GM21515 (cell line): ENCODE data around the gene DNTTIP2.
A peak's percentile ranks its signal among the peaks of the same experiment; 100 is the strongest.
"Not testable (repeated sequence)": the region's sequence is repeated elsewhere in the genome, so short reads cannot be mapped to it uniquely, and the experiment has no call there.

Experiments
- ATAC-seq: cut with Tn5 transposase; IDR thresholded peaks from one replicate; pipeline ENCODE4 v1.9.1; 2021; ENCODE audit not compliant: unreplicated experiment

Gene DNTTIP2

DNA sequence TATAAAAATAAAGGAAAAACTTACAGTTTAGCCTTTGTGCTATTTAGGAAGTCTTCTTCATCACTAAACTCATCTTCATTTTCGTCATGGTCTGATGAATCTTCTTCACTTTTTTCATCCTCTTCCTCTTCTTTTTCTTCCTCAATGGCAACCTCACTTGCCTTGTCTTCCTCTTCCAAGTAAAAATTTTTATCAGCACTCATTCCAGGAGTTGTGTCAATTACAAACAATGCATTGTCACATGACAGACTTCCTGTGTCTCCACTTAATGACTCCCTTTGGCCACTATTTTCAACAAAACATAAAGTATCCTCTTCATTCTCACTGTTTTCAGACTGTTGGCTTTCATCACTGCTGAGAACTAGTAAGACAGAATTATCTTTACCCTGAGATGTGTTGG is 2.8 kb downstream of the DNTTIP2 start:
- ATAC-seq = no peak

DNA sequence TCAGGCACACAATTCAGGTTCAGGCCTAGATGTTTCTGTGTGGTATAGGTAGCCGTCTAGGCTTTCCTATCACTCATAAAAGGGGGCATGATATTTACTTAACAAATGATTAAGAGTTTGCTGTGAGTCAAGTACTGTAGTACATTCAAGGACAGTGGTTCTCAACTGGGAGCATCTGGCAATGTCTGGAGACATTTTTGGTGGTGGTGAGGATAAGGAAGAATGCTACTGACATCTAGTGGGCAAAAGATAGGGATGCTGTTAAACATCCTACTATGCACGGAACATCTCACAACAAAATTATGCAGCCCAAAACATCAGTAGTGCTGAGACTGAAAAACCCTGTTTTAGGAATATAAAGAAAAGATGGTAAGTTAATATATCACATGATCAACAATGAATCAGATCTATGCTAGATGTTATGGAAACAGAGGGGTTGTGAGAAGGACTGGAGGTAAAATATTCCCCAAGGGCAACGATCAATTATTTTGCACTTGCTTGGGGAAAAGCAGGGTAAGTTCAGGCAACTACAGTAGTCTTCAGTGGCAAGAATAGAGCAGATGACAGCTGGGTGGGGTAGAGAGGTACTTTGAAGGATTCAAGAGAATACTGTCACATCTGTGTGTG is 4.9 kb downstream of the DNTTIP2 start:
- no peak for ATAC-seq

DNA sequence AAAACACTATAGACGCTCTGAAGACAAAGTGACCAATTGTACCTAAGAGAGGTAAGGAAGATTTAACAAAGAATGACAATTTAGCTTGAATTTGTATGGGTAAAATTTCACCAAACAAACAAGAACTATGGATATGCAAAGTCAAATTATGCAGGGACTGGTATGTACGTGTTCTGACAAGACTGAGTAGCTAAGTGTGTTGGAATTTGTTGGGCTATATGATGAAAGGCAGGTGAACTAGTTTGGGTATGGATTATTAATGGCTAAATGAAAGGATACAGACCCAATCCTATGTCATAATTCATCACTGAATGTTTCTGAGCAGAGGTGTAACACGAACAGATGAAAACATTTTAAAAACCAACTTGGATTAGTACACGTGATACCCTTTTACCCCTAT is 7.6 kb downstream of the DNTTIP2 start:
- ATAC-seq = no peak

DNA sequence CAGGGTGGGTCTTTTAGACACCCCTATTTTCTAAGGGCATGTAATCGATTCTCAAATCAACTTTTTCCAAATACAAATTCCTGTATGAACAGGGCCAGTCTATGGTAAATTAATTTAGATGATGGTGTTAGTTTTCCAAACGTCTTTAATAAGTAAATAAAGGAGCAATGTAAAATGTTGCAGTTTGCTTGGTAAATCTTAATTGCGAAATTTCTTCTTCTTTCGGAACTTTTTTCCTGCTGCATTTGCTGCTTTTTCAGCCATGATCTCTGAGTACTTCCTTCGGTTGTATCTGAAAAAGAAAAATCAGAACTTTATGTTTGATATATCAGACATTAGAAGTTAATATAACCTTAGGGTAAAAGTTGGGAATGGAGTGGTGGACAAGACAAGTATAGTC is 9.4 kb downstream of the DNTTIP2 start:
- no peak for ATAC-seq

DNA sequence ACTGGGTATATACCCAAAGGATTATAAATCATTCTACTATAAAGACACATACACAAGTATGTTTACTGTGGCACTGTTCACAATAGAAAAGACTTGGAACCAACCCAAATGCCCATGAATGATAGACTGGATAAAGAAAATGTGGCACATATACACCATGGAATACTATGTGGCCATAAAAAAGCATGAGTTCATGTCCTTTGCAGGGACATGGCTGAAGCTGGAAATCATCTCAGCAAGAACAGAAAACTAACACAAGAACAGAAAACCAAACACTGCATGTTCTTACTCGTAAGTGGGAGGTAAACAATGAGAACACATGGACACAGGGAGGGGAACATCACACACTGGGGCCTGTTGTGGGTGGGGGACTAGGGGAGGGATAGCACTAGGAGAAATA is 10.5 kb downstream of the DNTTIP2 start:
- ATAC-seq = not testable (repeated sequence)

DNA sequence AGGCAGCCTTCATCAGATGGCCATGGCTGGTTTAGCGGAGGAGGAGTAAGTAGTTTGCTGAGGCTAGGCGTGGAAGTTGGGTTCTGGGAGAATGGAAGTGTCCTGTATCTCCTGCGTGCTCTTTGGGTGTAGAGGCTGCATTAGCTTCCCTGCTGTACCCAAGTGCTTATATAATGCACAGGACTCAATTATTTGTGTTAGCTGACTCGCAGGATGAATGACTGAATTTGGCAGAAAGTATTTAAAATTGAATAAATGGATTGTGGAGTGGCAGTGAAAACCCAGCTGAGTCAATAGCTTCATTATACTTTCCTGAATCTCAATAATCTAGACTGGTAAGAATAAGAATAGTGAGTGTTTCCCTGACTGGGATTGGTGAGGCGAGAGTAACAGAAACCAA is 13.8 kb downstream of the DNTTIP2 start:
- no peak for ATAC-seq

DNA sequence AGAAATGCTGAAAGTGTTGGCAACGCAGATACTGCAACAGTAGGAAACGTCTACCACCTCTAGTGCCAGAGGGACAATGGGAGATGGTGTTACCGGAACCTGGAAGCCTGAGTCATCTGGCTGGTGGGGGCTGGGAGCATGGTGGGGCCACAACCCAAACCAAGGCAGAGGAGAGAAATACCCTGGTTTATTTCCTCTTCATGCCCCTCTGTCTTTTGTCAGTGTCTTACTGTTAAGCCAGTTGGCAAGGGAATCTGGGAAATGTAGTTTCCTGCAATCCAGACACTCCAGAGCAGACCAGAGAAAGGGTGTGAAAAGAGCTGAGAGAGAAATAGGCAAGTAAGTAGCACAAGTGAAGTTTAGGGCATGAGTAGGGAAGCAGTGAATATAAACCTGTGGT is 14.8 kb downstream of the DNTTIP2 start:
- no peak for ATAC-seq

DNA sequence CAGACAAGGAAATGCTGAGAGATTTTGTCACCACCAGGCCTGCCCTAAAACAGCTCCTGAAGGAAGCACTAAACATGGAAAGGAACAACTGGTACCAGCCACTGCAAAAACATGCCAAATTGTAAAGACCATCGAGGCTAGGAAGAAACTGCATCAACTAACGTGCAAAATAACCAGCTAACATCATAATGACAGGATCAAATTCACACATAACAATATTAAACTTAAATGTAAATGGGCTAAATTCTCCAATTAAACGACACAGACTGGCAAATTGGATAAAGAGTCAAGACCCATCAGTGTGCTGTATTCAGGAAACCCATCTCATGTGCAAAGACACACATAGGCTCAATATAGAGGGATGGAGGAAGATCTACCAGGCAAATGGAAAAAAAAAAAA is 21.4 kb downstream of the DNTTIP2 start:
- ATAC-seq = not testable (repeated sequence)

DNA sequence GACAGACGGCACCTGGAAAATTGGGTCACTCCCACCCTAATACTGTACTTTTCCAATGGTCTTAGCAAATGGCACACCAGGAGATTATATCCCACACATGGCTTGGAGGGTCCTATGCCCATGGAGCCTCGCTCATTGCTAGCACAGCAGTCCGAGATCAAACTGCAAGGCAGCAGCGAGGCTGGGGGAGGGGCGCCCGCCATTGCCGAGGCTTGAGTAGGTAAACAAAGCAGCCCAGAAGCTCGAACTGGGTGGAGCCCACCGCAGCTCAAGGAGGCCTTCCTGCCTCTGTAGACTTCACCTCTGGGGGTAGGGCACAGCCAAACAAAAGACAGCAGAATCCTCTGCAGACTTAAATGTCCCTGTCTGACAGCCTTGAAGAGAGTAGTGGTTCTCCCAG is 23.0 kb downstream of the DNTTIP2 start:
- not testable (repeated sequence) for ATAC-seq

DNA sequence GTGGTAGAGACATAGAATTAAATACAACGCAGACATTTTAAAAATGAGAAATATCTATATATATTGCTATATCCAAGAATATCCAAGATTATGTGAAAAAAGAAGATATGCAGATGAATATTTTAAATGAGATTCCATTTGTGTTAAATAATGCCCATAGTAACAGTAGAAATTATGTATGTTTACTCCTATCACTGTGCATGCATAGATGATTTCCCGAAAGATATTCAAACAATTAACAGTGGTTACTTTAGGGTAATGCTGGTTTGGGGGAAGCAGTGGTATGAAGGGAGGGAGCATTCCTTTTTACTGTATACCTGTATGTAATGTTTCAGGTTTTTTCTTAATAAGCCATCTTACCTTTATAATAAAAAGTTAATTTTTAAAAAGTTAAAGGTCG is 25.1 kb downstream of the DNTTIP2 start:
- ATAC-seq = no peak

DNA sequence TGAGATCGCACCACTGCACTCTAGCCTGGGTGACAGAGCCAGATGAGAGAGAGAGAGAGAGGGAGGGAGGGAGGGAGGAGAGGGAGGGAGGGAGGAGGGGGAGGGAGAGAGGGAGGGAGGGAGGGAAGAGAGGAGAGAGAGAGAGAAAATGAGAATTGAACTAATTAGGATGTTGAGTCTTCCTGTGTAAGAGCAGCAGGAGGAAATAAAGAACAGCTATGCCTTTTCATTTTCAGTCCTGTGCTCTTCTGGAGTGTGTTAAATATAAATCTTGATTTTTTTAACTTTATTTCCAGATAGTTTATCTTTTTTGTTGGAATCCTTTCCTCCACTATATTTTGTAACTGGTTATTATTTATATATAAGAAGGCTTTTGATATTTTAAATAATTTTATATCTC is 27.1 kb downstream of the DNTTIP2 start:
- ATAC-seq = no peak

DNA sequence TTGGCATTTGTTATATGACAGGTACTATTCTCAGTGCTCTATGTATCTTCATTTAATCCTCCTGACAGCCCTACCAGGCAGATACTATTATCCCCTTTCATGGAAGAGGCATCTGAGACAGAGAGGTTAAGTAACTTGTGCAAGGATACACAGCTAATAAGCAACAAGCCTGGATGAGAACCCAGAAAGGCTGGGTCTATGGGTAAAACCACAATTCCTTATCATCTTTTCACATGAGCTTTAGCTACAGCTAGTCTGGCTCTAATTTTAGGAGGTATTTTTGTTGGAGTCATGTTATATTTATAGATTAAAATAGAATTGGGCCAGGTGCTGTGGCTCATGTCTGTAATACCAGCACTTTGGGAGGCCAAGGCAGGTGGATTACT is 27.7 kb downstream of the DNTTIP2 start:
- ATAC-seq = no peak

DNA sequence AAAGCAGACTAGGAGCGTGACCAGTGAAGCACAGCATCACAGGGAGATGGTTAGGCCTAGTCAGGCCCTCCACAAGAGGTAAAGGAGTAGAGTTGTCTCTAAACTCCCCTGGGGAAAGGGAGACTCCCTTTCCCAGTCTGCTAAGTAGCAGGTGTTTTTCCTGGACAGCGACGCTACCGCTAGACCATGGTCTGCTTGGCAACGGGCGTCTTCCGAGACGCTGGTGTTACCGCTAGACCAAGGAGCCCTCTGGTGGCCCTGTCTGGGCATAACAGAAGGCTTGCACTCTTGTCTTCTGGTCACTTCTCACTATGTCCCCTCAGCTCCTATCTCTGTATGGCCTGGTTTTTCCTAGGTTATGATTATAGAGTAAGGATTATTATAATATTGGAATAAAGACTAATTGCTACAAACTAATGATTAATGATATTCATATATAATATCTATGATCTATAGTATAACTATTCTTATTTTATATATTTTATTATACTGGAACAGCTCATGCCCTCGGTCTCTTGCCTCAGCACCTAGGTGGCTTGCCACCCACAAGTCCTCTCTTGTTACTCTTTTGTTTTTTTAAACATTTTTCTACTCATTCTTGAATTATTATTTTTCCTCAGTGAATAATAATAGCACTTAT is 28.2 kb downstream of the DNTTIP2 start:
- ATAC-seq = not testable (repeated sequence)

DNA sequence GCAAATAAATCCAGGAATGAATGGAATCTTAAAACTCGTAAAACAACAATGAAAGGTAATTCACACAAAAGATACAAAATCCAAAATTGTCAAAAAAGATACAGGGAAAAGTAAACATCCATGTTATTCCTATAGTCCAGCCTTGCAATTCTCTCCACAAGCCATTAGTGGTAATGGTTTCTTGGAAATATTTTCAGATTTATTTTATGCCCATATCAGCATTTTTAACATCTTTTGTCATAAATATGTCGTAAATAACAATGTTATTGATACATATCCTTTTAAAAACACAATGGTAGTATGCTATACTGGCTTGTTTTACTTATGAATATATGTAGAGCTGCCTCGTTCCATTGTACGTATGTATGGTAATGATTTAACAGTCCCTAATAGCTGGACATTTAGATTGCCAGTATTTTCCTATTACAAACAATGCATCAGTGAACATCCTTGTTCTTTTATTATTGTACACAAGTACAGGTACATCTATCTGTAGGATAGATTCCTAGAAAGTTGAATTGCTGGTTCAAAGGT is 30.6 kb downstream of the DNTTIP2 start:
- no peak for ATAC-seq

DNA sequence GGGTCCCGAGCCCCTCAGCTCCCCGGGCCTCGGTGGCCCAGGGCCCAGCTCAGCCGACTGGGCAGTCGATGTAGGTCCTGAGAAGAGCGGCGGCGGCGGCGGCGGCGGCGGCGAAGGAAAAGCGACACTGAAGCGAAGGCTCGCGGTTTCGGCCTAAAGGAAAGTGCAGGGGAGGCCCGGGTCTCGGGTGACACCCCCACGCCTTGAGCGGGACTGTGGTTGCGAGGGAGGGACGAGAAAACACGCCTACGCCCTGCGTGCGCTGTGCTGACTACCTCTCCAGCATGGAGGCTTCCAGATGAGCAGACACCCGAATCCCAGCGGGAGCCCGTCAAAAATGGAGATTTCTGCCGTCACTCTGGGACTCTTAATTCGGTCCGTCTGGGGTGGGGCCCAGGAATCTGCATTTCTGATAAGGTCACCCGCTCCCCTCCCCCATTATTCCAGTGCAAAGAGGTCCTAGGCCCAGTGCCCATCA is 31.2 kb downstream of the DNTTIP2 start:
- peak; percentile 19 for ATAC-seq

DNA sequence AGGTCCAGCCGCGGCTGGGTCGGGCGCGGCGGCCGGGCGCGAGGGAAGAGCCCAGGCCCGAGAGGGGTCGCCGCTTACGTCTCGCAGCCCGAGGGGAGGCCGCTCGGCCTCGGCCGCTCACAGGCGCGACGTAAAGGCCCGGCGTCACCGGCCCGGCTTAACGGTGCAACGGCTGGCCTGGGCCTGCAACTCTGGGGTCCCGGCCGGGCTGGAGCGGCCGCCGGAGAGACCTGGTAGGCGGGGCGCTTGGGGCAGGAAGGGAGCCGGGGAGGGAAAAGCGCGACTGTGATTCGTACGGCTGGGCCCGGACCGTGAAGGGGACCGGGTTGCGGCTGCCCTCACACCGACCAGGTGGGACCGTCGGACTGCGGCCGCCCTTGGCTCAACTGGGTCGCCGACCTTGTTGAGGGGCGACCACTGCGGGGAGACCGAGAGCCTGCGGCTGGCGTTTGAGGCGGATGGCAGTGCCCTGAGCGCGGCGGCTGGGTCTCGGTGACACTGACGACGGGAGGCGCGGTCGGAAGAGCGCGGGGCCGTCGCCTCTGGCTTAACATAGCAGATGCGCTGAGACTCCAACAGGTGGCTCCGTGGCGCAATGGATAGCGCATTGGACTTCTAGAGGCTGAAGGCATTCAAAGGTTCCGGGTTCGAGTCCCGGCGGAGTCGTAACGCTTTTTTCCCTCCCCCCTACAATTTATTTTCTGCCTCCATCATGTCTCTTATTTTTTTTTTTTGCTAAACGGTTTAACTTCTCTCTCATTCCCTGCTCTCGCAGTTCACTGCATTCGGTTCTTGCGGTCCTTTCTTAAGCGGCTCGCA is 31.8 kb downstream of the DNTTIP2 start:
- ATAC-seq = peak; percentile 65

DNA sequence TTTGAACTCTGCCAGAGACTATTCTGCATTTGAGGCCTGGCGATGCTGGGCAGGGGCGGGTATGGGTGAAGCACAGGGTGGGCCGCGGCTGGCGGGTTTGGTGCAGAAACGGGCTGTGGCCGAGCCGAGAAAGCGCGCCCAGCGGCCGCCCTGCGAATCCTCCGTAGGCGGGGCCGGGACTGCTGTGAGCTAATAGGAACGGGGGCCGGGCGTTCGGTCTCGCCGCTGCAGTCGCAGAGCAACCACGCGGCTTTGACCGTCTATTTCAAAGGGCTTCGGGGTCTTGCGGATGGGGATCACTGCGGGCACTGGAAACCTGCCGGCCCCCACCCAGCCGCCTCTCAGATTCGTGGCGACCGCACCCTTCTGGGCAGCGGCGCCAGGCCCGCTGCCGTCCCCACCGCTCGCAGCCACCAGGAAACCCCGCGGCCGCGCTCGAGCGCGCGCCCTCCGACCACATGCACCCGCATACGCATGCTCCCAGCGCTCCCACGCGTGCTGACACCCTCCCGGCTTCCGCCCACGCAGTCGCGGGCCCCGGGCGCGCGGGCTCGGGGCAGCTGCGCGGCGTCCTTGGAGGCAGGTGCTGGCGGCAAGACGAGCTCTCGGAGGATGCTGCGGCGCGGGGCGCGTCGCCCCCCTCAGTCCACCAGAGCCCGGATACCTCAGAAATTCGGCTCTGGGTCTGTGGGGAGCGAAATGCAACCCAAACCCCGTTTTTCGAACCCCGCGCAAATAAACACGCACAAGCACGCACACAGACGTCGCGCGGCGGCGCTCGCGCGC is 32.6 kb downstream of the DNTTIP2 start:
- peak; percentile 50 for ATAC-seq

DNA sequence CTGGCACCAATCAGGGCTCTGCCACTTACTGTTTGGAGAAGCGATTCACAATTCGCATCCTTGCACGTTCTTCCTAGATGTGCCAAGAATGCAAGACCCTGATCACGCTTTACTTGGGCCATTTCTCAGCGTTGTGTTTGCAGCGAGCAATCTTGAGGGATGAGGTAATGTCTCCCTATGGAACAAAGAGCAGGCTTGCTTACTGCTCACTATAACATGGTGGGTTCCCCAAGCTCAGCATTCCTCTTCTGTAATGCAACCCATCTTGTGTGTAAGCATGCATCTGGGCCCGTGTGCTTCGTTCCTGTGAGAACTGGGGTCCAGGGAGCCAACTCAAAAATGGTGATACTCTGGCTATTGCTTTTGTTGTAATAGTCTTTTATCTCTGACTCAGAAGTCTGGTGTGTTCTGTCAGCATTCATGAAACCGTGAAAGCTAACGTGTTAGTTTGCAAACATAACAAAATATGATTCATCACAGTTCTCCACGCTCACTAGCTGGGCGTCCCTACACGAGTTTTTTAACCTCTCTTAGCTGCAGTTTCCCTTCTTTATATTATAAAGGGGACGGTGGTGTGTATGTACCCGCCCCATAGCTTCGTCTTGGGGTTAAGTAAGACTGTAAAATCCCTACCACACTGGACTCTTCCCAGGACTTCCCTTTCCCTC is 33.3 kb downstream of the DNTTIP2 start:
- peak; percentile 2 for ATAC-seq

DNA sequence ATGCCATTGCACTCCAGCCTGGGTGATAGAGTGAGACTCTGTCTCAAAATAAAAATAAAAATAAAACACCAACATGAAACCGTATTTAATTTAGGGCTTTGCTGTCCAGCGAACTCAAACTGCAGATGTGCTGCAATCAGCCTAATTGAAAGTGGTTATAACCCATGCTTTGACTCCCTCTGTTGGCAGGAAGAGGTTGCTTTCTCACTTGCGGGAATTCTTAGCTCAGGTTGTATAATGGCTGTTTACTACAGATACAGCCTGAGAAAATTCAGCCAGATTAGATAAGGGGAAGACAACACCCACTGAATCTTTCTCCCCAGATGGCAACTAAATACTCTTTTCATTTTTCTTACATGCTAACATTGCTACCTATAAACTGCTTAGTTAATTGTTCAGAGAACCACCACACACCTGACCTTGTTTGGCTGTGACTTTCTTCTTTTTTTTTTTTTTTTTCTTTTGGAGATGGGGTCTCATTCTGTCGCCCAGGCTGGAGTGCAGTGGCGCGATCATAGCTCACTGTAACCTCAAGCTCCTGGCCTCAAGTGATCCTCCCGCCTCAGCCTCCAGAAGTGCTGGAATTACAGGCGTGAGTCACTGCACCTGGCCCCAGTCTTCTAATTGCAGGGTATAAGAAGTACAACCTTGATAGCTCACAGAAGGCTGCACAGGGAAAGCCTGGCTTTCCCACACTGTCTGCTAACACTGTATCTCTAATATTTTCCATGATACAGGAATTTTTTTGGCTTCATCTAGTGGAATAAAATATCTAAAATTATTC is 34.6 kb downstream of the DNTTIP2 start:
- no peak for ATAC-seq
